Panc1 (cell line): ENCODE results near the gene UCP2.

Experiments used
- CTCF ChIP-seq: fragments of 450-650 bp; IDR thresholded peaks from 2 replicates; pipeline ENCODE4 v1.5.1; 2017; ENCODE audit warnings: mild to moderate bottlenecking
- POLR2AphosphoS5 ChIP-seq: IDR thresholded peaks from 2 replicates; pipeline ENCODE4 v1.6.1; 2012; ENCODE audit warnings: mild to moderate bottlenecking, low read depth, low read length, moderate library complexity
- REST ChIP-seq, 2 experiments: IDR thresholded peaks; 2 replicates each; pipeline ENCODE4 v1.6.1; 2011 to 2012; ENCODE audit warnings: low read depth in 2 of 2, control low read depth in 1 of 2, low read length in 1 of 2, mild to moderate bottlenecking in 1 of 2, moderate library complexity in 1 of 2; ENCODE audit not compliant: insufficient read depth in 1 of 2

GRCh38 chr11:73931951-73932350 lies 50.7 kb downstream of the UCP2 start:
- TF ChIP-seq CTCF, result no peak
- no peak for TF ChIP-seq REST (IDR thresholded peaks at IDR 0.05; ENCODE audit: insufficient read depth in 1 of 2, low read depth in 2 of 2, low read length in 1 of 2)
- TF ChIP-seq POLR2AphosphoS5, result no peak
